Measurements from ENCODE around the gene RGS19.
A peak's percentile ranks its signal among the peaks of the same experiment; 100 is the strongest.

Gene RGS19

GRCh38 chr20:64076061-64076997 is 3.0 kb downstream of the RGS19 start:
- DNase-seq, result no peak

GRCh38 chr20:64075556-64075955 is 3.8 kb downstream of the RGS19 start:
- no peak for DNase-seq

- DNase-seq, result no peak
Observed at GRCh38 chr20:64074963-64075362, 4.4 kb downstream of the RGS19 start.

DNA sequence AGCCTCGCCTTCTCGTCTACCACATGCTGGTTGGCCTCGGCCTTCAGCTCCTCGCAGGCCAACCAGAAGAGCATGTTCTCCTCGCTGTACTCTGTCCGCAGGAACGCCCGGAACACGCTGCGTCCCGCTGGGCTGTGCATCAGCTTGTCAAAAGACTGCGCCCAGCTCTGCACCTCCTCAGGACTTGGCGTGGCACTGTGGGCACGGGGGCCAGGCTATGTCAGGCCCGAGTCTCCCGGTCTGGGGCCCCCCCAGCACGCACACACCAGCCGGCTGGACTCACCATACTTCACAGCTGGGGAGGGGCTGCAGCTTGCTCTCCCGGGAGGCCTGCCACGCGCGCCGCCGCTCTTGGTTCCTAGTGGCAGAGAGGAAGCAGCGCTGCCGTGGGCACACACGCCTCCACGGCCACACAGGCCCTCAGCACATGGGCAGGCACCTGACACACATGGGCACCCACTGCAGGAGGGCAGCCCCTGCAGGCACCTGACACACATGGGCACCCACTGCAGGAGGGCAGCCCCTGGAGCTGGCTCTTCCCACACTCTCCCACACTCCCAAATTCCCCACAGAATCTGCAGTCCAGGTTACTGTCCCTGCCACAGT is 5.0 kb downstream of the RGS19 start:
- DNase-seq, result no peak

DNA sequence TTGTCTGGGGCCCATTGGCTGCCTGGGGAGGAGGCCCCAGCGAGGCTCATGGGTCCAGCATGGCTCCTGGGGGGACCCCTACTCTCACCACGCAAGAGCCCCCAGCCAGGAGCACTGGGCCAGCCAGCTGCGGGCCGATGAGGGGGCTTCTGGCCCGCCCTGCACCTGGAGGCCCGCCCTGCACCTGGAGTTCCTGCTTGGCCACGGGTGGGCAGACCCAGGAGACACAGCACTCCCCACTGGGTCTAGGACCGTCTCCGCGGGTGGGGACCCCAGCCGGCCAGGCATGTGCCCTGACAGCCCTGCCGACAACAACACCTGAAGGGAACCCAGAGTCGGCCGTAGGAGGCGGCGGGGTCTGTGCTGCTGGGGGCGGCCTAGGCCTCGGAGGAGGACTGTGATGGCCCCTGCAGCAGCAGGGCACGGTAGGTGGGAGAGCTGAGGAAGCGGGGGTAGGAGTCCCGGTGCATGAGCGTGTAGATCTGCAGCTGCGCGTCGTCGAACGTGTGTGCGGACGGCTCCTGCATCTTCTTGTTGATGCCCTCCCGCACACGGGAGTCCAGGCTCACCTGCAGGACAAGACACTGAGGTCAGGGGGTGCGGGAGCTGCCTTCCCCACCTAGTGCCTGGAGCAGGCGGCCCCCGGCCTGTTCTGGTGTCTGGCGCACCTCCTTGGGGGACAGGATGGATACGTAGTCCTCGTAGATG is 5.7 kb downstream of the RGS19 start:
- DNase-seq, result no peak

GRCh38 chr20:64072498-64073063 is 6.7 kb downstream of the RGS19 start:
- DNase-seq, result no peak

GRCh38 chr20:64071341-64072332 is 7.7 kb downstream of the RGS19 start:
- no peak for DNase-seq

DNA sequence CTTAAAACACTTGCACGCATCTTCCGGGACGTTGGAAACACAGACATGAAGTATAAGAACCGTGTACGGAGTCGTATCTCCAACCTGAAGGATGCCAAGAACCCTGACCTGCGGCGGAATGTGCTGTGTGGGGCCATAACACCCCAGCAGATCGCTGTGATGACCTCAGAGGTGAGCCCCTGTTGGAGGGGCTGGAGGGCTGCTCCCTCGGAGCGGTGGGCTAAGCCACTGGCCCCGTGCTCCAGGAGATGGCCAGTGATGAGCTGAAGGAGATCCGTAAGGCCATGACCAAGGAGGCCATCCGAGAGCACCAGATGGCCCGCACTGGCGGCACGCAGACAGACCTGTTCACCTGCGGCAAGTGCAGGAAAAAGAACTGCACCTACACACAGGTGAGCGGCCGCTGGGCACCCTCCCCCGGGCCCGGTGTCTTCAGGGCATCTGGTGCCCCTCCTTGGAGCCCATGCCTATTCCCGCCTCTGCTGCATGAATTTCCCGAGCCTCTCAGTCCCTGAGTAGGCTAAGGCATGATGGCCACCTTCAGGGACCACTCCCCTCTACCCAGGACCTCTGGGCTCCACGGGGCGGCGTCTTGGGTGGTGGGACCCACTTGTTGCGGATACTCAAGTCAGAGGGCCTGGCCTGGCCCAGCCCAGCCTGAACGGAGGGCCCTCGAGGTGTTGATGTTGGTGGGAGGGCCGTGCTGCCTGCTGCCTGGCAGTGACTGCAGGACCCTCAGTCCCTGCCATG is 8.9 kb downstream of the RGS19 start:
- no peak for DNase-seq

DNA sequence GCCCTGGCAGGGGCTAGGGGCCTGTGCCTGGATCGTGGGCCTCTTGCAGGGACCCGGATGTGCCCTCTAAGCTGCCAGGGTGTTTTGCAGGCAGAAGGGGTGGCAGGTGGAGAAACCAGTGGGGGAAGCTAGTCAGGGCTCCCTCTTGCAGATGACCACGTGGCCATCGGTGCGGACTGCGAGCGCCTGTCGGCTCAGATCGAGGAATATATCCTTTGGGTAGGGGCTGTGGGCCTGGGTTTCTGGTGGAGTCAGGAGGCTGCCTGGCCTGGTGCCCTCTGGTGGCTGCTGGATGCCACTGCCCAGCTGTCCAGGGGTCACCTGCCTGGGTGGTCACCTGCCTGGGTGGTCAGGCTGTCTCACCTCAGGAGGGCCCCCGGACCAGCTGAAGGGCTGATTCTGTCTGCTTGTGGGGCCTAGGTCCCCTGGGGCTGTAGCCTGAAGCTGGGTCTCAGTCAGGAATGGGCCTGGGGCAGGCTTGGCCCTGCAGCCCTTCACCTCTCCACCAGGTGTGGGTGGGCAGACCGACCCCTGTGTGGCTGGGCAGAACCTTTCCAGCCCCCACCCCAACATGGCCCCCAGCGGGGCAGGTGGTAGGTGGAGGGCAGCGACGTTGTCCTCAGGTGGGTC is 9.6 kb downstream of the RGS19 start:
- peak in 1 of 5 donors; percentile 31 for DNase-seq

- DNase-seq, result no peak
Observed at GRCh38 chr20:64069209-64069613, 10.1 kb downstream of the RGS19 start.

GRCh38 chr20:64068386-64069208 is 10.7 kb downstream of the RGS19 start:
- no peak for DNase-seq

DNA sequence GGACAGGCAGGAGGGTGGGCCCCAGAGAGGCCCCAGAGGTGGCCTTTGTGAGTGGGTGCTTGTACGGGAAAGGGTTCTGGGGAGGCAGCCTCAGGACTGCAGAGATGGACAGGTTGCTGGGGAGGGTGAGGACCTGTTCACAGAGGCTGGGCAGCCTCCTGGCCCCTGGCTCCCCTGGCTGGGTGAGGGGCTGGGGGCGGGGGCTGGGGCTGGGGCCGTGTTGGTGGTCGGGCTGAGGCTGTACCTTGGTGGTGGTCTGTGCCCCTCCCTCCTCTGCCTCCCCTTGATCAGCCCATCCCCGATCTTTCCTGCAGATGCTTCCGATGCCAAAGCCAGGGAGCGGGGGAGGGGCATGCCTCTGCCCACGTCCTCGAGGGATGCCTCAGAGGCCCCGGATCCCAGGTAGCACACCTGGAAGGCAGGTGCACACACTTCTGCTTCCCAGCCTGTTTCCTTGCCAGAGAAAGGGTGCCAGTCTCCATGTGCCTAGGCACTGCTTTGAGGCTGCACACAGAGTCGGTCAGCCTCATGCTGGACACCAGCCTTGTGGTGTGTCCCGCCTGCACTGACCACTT is 11.5 kb downstream of the RGS19 start:
- no peak for DNase-seq

GRCh38 chr20:64067005-64067632 is 12.2 kb downstream of the RGS19 start:
- DNase-seq, result no peak

- peak in 4 of 5 donors; percentile 27 to 93 (median 45) for DNase-seq
Observed at GRCh38 chr20:64065974-64066343, 13.4 kb downstream of the RGS19 start.

DNA sequence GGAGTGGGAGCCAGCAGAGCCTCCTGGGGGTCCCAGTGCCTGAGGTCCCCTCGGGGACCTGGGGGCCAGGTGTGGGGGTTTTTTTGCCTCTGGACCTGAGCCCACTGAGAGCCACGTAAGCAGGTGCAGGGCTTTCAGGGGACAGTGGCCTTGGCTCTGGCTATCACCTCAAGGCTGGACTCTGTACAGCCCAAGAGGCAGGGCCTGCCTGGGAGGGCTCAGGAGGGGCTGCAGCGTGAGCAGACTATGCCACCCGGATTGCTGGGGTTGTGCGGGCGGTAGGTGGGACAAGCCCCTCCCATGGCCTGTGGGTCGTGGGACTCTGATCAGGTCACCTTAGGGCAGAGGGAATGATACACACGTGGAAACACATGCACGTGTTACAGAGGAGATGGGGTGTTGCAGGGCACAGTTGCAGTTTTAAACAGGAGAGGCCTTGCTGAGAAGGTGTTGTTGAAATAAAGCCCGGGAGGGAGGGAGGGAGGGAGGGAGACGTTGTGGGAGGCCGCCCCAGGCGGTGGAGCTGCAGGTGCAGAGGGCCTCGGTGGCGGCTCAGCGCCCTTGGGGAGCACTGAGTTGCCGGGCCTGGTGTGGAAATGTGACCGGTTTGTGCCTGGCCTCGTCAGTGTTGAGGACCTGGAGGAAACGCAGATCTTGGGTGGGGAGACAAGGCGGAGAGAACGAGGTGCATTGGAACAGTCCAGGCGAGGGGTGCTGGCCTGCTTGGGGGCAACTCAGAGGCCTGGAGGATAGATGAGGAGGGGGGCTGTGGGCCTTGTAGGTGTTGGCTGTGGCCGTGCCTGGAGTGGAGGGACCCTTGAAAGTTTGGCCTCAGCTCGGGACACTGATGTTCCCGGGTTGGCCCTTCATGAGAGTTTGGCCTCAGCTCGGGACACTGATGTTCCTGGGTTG is 14.0 kb downstream of the RGS19 start:
- no peak for DNase-seq

DNA sequence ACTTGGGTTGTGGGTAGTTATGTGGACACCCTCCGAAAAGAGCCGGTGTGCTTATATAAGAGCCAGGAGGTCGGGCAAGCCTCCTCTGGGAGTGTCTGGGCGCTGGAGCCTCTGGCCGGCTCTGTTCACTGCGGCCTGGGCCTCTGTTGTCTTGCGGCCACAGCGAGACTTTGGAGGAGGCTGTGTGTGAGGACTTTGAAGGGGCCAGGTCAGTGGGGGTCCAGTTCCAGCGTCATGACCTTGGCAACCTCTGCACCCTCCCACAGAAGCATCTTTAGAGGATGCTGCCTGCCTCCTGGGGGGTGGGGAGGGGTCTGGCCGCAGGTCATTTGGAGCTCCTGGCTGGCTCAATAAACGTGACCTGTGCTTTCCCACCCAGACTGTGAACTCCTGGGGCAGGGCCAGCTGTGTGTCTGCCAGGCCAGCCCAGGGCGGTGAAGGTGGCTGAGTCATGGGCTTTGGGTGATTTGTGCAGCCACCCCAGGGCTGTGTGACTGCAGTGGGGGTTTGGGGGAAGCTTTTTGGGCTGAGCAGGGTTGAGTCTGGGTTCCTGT is 15.1 kb downstream of the RGS19 start:
- no peak for DNase-seq

DNA sequence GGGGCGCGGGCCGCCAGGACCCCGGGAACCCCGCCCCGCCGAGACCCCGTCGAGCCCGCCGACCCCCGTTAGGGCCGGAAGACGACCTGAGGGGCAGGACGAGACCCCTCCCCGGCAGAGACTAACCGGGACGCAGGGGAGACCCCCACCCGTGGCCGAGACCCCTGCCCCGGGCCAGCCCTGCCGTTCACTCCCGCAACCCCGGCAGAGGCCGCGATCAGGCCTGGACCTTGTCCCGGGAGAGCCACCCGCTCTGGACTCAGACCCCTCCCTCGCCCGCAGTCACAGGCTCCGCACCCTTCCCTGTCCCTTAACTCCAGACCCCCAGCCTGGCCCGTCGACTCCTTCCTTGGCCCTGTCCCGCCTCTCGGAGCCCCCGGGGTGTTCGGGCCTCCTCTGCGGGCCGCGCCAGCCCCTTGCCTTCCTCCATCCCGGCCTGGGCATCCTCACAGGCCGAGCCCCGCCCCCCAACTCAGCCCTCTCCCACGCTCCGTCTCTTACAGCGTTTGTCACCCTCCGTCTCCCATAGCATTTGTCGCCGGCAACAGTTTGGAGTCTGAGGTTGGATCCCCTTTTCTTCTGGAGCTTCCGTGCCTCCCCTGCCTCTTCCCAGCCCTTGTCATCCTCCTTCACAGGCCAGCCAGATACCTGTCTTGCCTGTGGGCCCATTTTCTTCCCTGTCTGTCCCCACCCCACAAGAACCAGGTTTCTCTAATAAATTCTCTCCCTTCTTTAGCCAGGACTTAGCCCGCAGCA is 15.8 kb downstream of the RGS19 start:
- DNase-seq, result no peak

All from T-helper 1 cell (primary cell).